Fibroblast of pulmonary artery (primary cell): ENCODE measurements around the gene PTGR3.

Experiments
- DNase-seq: peaks from one replicate; pipeline ENCODE4 v3.0.0-alpha.2; 2010; ENCODE audit warnings: low read depth
- H3K4me3 ChIP-seq: replicated peaks from 2 replicates; pipeline ENCODE4 v1.5.1; 2011; ENCODE audit warnings: low read depth, mild to moderate bottlenecking, control low read depth, low read length, moderate library complexity
- TF ChIP-seq, protein P1 (sequence below): IDR thresholded peaks from 2 replicates; pipeline ENCODE4 v1.5.1; 2011; ENCODE audit warnings: mild to moderate bottlenecking, control low read depth, low read length, inconsistent platforms; ENCODE audit errors: missing control alignments

The PTGR3 gene

DNA sequence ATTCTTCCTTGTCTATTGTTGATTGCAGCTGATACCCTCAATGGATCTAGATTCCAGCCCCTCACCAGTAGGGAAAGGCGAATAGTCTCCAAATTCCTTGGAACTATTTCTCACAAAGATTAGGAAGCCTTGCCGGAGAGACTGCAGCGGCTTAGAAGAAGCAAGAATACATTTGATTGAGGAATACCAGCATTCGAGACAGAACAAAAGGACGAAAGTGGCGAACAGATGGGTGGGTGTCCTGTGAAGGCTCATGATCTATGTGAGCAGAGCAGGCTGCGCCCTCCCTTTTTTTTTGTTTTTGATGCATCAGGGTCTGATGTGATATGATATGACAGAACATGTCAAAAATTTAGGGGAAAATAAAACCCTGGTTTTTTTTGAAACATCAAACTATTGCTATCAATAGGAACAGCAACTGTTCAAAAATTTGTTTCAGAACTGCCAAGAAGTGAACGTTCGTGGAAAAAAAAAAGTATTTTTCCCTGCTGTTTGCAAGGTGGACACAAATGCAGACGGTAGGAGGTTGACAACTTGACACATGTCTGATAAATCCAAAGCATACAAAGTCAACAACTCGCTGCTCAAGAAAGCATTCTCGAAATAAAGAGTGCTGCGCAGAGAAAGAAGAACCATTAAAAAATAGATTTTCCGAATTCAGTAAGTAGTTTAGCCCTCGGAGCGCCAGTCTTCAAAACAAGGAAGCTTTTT, 49.1 kb downstream of the PTGR3 start:
- TF ChIP-seq, protein P1, sequence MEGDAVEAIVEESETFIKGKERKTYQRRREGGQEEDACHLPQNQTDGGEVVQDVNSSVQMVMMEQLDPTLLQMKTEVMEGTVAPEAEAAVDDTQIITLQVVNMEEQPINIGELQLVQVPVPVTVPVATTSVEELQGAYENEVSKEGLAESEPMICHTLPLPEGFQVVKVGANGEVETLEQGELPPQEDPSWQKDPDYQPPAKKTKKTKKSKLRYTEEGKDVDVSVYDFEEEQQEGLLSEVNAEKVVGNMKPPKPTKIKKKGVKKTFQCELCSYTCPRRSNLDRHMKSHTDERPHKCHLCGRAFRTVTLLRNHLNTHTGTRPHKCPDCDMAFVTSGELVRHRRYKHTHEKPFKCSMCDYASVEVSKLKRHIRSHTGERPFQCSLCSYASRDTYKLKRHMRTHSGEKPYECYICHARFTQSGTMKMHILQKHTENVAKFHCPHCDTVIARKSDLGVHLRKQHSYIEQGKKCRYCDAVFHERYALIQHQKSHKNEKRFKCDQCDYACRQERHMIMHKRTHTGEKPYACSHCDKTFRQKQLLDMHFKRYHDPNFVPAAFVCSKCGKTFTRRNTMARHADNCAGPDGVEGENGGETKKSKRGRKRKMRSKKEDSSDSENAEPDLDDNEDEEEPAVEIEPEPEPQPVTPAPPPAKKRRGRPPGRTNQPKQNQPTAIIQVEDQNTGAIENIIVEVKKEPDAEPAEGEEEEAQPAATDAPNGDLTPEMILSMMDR: no peak
- H3K4me3 ChIP-seq: no peak overlapping the region
- DNase-seq: no peak

DNA sequence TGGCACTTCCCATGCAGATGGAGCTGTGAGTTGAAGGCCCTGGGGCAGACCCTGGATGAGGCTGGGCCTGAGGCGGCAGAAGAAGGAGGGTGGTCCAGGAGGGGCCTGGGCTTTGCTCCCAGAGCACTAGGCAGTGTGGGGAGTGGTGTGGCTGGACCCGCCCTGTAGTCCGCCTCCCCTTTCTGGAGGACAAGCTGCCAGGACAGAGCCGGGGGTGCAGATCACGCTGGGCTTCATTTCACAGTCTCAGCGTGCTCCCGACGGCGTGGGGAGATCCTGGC, 49.8 kb downstream of the PTGR3 start:
- TF ChIP-seq, protein P1: no peak
- no peak for DNase-seq
- H3K4me3 ChIP-seq: no peak overlapping the region
